ENCODE results near the gene CSTF1. TPM values are rescaled to one million over a fixed set of nuclear protein-coding genes. Genes with fewer than 3 reads are reported as not detected.

CSTF1 gene
- total and polyA plus RNA-seq, 2 of the 8 experiments (the other 6 are each of a cell fraction or from before 2014, with no cell fraction given): 59.4 to 83.5 TPM

DNA sequence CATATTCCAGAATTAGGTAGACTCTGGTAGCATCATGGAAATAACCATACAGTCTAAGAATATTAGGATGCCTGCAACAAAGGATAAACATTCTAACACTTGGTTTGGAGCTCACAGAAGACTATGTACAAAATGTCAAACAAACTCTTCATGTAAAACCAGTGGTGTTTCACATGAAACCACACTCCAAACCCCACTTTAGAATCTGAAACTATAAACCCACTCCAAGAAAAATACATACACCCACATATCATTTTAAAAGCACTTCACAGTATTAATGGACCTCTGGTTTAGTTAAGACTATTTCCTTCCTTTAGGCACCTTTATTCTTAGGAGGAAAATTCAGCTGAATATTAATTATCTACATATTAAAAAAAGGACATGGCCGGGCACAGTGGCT, 10.9 kb upstream of the CSTF1 start:
- Histone ChIP-seq H2AFZ (ENCODE audit: low read length) (no peak overlapping the region), H2AK5ac (ENCODE audit: low read depth, low read length) (no peak overlapping the region), H3K27me3 (replicated peaks in 1 of 4; ENCODE audit: control insufficient read depth in 3 of 4, extremely low read depth in 1 of 4, insufficient read depth in 3 of 4, low read length in 3 of 4) (no peaks in the 10 kb centered on the region), H4K20me1 (replicated peaks in 1 of 2; ENCODE audit: control insufficient read depth in 1 of 2, insufficient read depth in 2 of 2, low read length in 2 of 2) (peaks cover 4 to 12% of the 10 kb centered on the region in 2 experiments), H2BK20ac (ENCODE audit: low read length) (no peak overlapping the region), H3K9ac (replicated peaks in 1 of 4; ENCODE audit: extremely low read depth in 1 of 4, low read depth in 3 of 4, low read length in 3 of 4) (no peak overlapping the region), H3K4ac (replicated peaks; ENCODE audit: insufficient read length, low read depth, low read length) (no peak overlapping the region), H3K4me1 (replicated peaks in 1 of 4; ENCODE audit: control insufficient read depth in 3 of 4, insufficient read depth in 4 of 4, low read length in 3 of 4) (no peaks in the 10 kb centered on the region; a peak in 1 of 7 replicates), H3K18ac (ENCODE audit: extremely low read depth, low read length) (no peak overlapping the region), H4K8ac (ENCODE audit: extremely low read depth, insufficient read depth, low read length) (no peak overlapping the region), H3K9me3 (ENCODE audit: insufficient read depth in 2 of 2, low read depth in 1 of 2, low read length in 1 of 2) (no peaks in the 10 kb centered on the region), H3K4me2 (ENCODE audit: insufficient read depth in 1 of 2, low read depth in 2 of 2, low read length in 2 of 2) (no peak overlapping the region), H3K4me3 (ENCODE audit: extremely low read depth in 1 of 4, insufficient read depth in 2 of 4, low read depth in 3 of 4, low read length in 4 of 4) (no peak overlapping the region), H3K79me1 (ENCODE audit: low read depth, low read length) (peaks cover 5% of the 10 kb centered on the region; the same call in 1 of the 2 replicates), H3K36me3 (ENCODE audit: control insufficient read depth in 2 of 4, insufficient read depth in 4 of 4, low read length in 3 of 4) (peaks cover 24 to 66% (median 65%) of the 10 kb centered on the region in 4 experiments), H3K27ac (ENCODE audit: low read depth, low read length) (no peak overlapping the region), H3K23ac (ENCODE audit: insufficient read length) (no peak overlapping the region), H3K56ac (replicated peaks; ENCODE audit: insufficient read length, low read depth, low read length) (no peak overlapping the region), H2BK12ac (ENCODE audit: low read depth, low read length) (no peak overlapping the region), H2BK5ac (ENCODE audit: low read depth, low read length) (no peak overlapping the region), H3K14ac (ENCODE audit: insufficient read length) (no peak overlapping the region), H2BK15ac (ENCODE audit: low read length) (no peak overlapping the region), H3K79me2 (ENCODE audit: control insufficient read depth in 1 of 2, insufficient read depth in 2 of 2, low read length in 2 of 2) (peaks cover 0 to 70% of the 10 kb centered on the region in 2 experiments; a peak in 2 of 4 replicates), H3K23me2 (ENCODE audit: low read depth, low read length) (no peaks in the 10 kb centered on the region), H4K91ac (replicated peaks; ENCODE audit: insufficient read length, low read length) (no peak overlapping the region), H2BK120ac (replicated peaks; ENCODE audit: low read depth, low read length) (no peak overlapping the region), H4K5ac (ENCODE audit: insufficient read length, low read depth, low read length) (no peak overlapping the region)
- FAIRE-seq (no peak), DNase-seq (ENCODE audit: low read depth in 1 of 2, low spot score in 2 of 2) (no peak)
- ChIA-PET POLR2A (ENCODE audit: partially characterized antibody) (interaction anchor here (1.4 to 2.6 kb wide), 4 partner anchors 9 to 23 kb away, joined by 3 to 8 read pairs (median 6); partner anchors contain the start of genes AURKA and CSTF1), CTCF (ENCODE audit: partially characterized antibody) (no interaction called here)
- 93% methylated on average over 1 of the region's 1 CpG; no CpG with 5 or more reads in 1 of the 2 experiments for WGBS, 2 experiments (ENCODE audit: extremely low coverage in 1 of 2, insufficient coverage in 1 of 2, insufficient read length in 1 of 2, insufficient replicate concordance in 2 of 2, low coverage in 1 of 2, low lambda C conversion rate in 2 of 2, missing lambda C conversion rate in 1 of 2)
- no peak for TF ChIP-seq NRF1 (IDR thresholded peaks at IDR 0.05; ENCODE audit: low read depth, low read length)
- TF ChIP-seq YY1 (IDR thresholded peaks at IDR 0.05; ENCODE audit: low read depth, low read length): no peak
- TF ChIP-seq SAP30 (IDR thresholded peaks at IDR 0.05; ENCODE audit: insufficient read depth, insufficient replicate concordance, low read length): no peak
- no peak for TF ChIP-seq KDM1A (IDR thresholded peaks at IDR 0.05; ENCODE audit: borderline replicate concordance, low read length)
- TF ChIP-seq SRF (IDR thresholded peaks at IDR 0.05; ENCODE audit: low read depth, low read length): no peak
- no peak for TF ChIP-seq JUND (IDR thresholded peaks at IDR 0.05; ENCODE audit: low read length)
- TF ChIP-seq, protein P1, sequence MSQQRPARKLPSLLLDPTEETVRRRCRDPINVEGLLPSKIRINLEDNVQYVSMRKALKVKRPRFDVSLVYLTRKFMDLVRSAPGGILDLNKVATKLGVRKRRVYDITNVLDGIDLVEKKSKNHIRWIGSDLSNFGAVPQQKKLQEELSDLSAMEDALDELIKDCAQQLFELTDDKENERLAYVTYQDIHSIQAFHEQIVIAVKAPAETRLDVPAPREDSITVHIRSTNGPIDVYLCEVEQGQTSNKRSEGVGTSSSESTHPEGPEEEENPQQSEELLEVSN (IDR thresholded peaks at IDR 0.05): no peak
